Spleen (tissue), 11 donors: ENCODE data around the gene METTL3. TPM values are rescaled to one million over a fixed set of nuclear protein-coding genes. Genes with fewer than 3 reads are reported as not detected.
A peak's percentile ranks its signal among the peaks of the same experiment; 100 is the strongest.

Source experiments
- DNase-seq: peaks from one replicate; pipeline ENCODE4 v3.0.0-alpha.2; 2020
- H3K27ac ChIP-seq, 8 donors: fragments of 200-600 bp; sonication (generic) in 7 of 8; 1 replicate in 4 of 8; 2 replicates in 4 of 8; pipeline versions ENCODE4 v1.5.0 to v1.8.0; 2016 to 2021; ENCODE audit warnings: inconsistent platforms in 4 of 8, mild to moderate bottlenecking in 4 of 8, moderate library complexity in 1 of 8
- H3K27me3 ChIP-seq, 7 donors: fragments of 200-600 bp; sonication (generic) in 6 of 7; replicated peaks in 1 of 7; 1 replicate in 4 of 7; 2 replicates in 3 of 7; pipeline versions ENCODE4 v1.5.0 to v1.8.0; 2016 to 2021; ENCODE audit warnings: inconsistent platforms in 3 of 7, mild to moderate bottlenecking in 1 of 7
- H3K36me3 ChIP-seq, 6 donors: fragments of 200-600 bp; sonication (generic) in 5 of 6; 1 replicate in 4 of 6; 2 replicates in 2 of 6; pipeline versions ENCODE4 v1.5.0 to v1.8.0; 2016 to 2021; ENCODE audit warnings: inconsistent platforms in 2 of 6
- H3K4me1 ChIP-seq, 6 donors: fragments of 200-600 bp; sonication (generic) in 5 of 6; 1 replicate in 3 of 6; 2 replicates in 3 of 6; pipeline versions ENCODE4 v1.5.0 to v1.8.0; 2016 to 2021; ENCODE audit warnings: inconsistent platforms in 3 of 6
- H3K4me3 ChIP-seq, 8 donors: fragments of 200-600 bp; sonication (generic) in 7 of 8; 1 replicate in 4 of 8; 2 replicates in 4 of 8; pipeline versions ENCODE4 v1.5.0 to v1.8.0; 2016 to 2021; ENCODE audit warnings: inconsistent platforms in 4 of 8, mild to moderate bottlenecking in 4 of 8, moderate library complexity in 2 of 8
- H3K9me3 ChIP-seq, 8 donors: fragments of 200-600 bp; sonication (generic) in 7 of 8; 1 replicate in 4 of 8; 2 replicates in 4 of 8; pipeline versions ENCODE4 v1.5.0 to v1.8.0; 2016 to 2021; ENCODE audit warnings: inconsistent platforms in 4 of 8
- CTCF ChIP-seq, 11 experiments: fragments of 200-600 bp in 7 of 11; fragments of 450-650 bp in 4 of 11; sonication (generic) in 4 of 11; IDR thresholded peaks in 8 of 11; conservative IDR thresholded peaks in 3 of 11; 1 replicate in 7 of 11; 2 replicates in 4 of 11; pipeline versions ENCODE4 v1.4.0 to v1.8.0; 2016 to 2021; ENCODE audit warnings: antibody characterized with exemption in 11 of 11, inconsistent platforms in 4 of 11, mild to moderate bottlenecking in 1 of 11
- POLR2A ChIP-seq, 3 donors: fragments of 450-650 bp; IDR thresholded peaks; one replicate each; pipeline ENCODE4 v1.5.1; 2017; ENCODE audit warnings: antibody characterized with exemption in 3 of 3, mild to moderate bottlenecking in 1 of 3
- POLR2AphosphoS5 ChIP-seq, 3 donors: sonication (generic); formaldehyde crosslinking; IDR thresholded peaks; one replicate each; pipeline ENCODE4 v1.5.1; 2017; ENCODE audit warnings: antibody characterized with exemption in 3 of 3
- WGBS, 5 donors: extraction: QIAGEN DNeasy Blood & Tissue Kit in 3 of 5; methylation state at CpG; one replicate each; pipeline versions ENCODE4 v1.1.5 to v1.1.7; 2013 to 2018; 5-methylcytosine and 5-hydroxymethylcytosine counted together
- intact Hi-C: fragments of 100-400 bp; cut with DNase I; formaldehyde crosslinking; loops from one replicate; pipeline ENCODE4 v1.15.0; 2023; ENCODE audit warnings: low total_unique reads
- polyA plus RNA-seq, 3 donors: library from polyadenylated mRNA; stranded (reverse); fragments of 200-250 nt; gene quantifications; one replicate each; pipeline ENCODE4 v1.2.1, GENCODE V29; 2013
- total RNA-seq, 7 donors: library from RNA; depleted of rRNA in 3 of 7; stranded (reverse); fragments of >200 nt in 3 of 7; fragmentation: NEBNext Ultra II Directional in 4 of 7; extraction: Animal tissue kit (Norgen Biotek cat#: 25700) in 4 of 7; gene quantifications; one replicate each; pipeline versions ENCODE4 v1.1.0 to v1.2.1, GENCODE V29; 2016 to 2021
- donor health status: healthy with polysubstance abuse.
- donor health status: DM: no; HTN: no; CAD: no; lungs with moderate emphysema.
- donor health status: DM: no; HTN: no; CAD: no.
- donor health status: Bipolar disorder and iron deficiency.
- donor health status: healthy.
- donor health status: DM: no; HTN: no; CAD: no.
- donor health status: DM: yes; HTN: yes; CAD: no.

The METTL3 gene
- total and polyA plus RNA-seq, 10 donors: 46.2 to 88.7 (median 59.3) TPM

DNA sequence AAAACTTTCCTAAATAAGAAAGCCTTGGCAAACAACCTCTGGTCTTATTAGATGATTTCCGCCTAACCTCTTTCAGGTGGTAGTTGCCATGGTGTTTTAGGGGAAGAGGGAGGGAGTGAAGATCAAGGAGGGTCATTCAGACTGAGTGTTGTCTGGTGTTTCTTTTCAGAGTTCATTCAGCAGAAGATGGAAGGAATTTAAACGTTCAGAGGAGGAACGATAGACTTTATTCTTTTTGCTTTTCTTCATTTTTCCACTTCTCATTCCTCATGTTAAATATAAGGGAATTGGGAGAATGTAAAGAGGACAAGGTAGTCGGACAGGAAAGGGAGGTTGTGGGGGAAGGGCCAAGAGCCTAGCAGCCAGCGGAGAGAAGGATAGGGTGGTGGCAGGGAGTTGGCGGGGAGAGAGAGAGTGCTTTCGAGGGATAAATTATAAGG lies 32.4 kb upstream of the METTL3 start:
- H3K27ac ChIP-seq: no peak overlapping the region
- H3K9me3 ChIP-seq: no peaks in the 10 kb centered on the region
- no peak overlapping the region for H3K4me3 ChIP-seq
- intact Hi-C loops: no loop called here
- no peaks in the 10 kb centered on the region for H3K36me3 ChIP-seq
- H3K27me3 ChIP-seq: peaks cover 0 to 37% (median 3%) of the 10 kb centered on the region in 7 donors
- WGBS, 5 donors: 53 to 64% (median 59%) methylated on average over 7 of the region's 7 CpGs
- TF ChIP-seq POLR2A (IDR thresholded peaks at IDR 0.05): no peak
- TF ChIP-seq POLR2AphosphoS5 (IDR thresholded peaks at IDR 0.05): no peak
- no peak for TF ChIP-seq CTCF (IDR thresholded peaks at IDR 0.05 in 8 of 11, conservative IDR thresholded peaks at IDR 0.05 in 3 of 11)
- H3K4me1 ChIP-seq: no peaks in the 10 kb centered on the region
- no peak for DNase-seq

DNA sequence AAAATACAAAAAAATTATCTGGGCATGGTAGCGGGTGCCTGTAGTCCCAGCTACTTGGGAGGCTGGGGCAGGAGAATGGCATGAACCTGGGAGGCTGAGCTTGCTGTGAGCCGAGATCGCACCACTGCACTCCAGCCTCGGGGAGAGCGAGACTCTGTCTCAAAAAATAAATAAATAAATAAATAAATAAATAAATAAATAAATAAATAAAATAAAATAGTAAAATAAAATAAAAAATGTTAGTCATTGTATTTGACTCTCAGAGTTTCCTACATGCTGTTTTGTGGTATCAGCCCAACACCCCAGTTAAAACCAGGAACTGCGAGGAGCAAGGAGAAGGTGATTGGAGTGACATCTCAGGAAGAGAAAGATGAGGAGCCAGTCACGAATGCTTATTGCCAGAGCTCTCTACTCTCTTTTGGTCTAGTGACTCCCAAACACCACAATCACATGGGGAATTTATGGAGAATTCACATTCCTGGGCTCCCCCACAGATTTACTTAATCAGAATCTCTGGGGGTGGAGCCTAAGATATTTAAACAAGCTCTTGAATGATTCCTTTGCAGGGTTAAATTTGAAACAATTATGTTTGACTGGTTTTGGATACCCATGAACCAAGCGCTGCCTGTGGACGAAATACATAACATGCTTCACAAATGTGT lies 30.4 kb upstream of the METTL3 start:
- no peak overlapping the region for H3K27ac ChIP-seq
- TF ChIP-seq POLR2AphosphoS5 (IDR thresholded peaks at IDR 0.05) (no peak), CTCF (IDR thresholded peaks at IDR 0.05 in 8 of 11, conservative IDR thresholded peaks at IDR 0.05 in 3 of 11) (no peak), POLR2A (IDR thresholded peaks at IDR 0.05) (no peak)
- 88 to 93% (median 89%) methylated on average over 9 of the region's 9 CpGs for WGBS, 5 donors
- intact Hi-C loops: no loop called here
- H3K4me3 ChIP-seq: no peak overlapping the region
- no peaks in the 10 kb centered on the region for H3K9me3 ChIP-seq
- H3K4me1 ChIP-seq: peaks cover 0 to 10% (median 0%) of the 10 kb centered on the region in 6 donors
- H3K36me3 ChIP-seq: no peaks in the 10 kb centered on the region
- no peak for DNase-seq
- peaks cover 0 to 57% (median 17%) of the 10 kb centered on the region in 7 donors for H3K27me3 ChIP-seq

GRCh38 chr14:21539189-21539940 lies 28.2 kb upstream of the METTL3 start:
- peaks cover 0 to 12% (median 0%) of the 10 kb centered on the region in 6 donors for H3K4me1 ChIP-seq
- no peak for DNase-seq
- 31 to 47% (median 45%) methylated on average over 3 of the region's 3 CpGs for WGBS, 5 donors
- H3K9me3 ChIP-seq: no peaks in the 10 kb centered on the region
- no peak overlapping the region for H3K4me3 ChIP-seq
- no peak overlapping the region for H3K27ac ChIP-seq
- H3K36me3 ChIP-seq: no peaks in the 10 kb centered on the region
- intact Hi-C loops: no loop called here
- TF ChIP-seq POLR2AphosphoS5 (IDR thresholded peaks at IDR 0.05): no peak
- peaks cover 0 to 79% (median 29%) of the 10 kb centered on the region in 7 donors for H3K27me3 ChIP-seq

DNA sequence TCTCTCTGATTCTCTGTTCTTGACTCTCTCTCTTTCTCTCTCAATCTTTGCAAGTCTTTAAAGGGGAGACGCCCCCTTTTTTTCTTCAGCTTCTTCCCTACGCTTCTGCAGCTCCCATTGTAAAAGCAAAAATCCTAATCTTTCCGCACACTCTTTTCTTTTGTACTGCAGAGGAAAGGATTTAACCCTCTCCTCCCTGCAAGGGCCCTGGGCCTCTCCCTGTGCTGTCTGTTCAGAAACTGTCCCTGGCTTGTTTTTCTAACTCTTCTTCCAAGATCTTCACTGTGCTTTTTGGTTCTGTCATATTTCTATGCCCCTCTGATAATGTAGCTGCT lies 25.9 kb upstream of the METTL3 start:
- intact Hi-C loops: no loop called here
- Histone ChIP-seq H3K27ac (no peak overlapping the region), H3K4me1 (peaks cover 0 to 12% (median 0%) of the 10 kb centered on the region in 6 donors), H3K36me3 (no peaks in the 10 kb centered on the region), H3K9me3 (no peaks in the 10 kb centered on the region), H3K4me3 (peak overlapping the region in 3 of 8 donors; percentile 6 to 41 (median 33)), H3K27me3 (peaks cover 0 to 96% (median 29%) of the 10 kb centered on the region in 7 donors)
- TF ChIP-seq CTCF (IDR thresholded peaks at IDR 0.05 in 8 of 11, conservative IDR thresholded peaks at IDR 0.05 in 3 of 11) (no peak), POLR2AphosphoS5 (IDR thresholded peaks at IDR 0.05) (no peak), POLR2A (IDR thresholded peaks at IDR 0.05) (no peak)
- DNase-seq: no peak
- 16 to 29% (median 28%) methylated on average over 3 of the region's 3 CpGs for WGBS, 5 donors
